ENCODE results near the gene UGT1A3. TPM values are rescaled to one million over a fixed set of nuclear protein-coding genes. Genes with fewer than 3 reads are reported as not detected.
"Not testable (repeated sequence)": the region's sequence is repeated elsewhere in the genome, so short reads cannot be mapped to it uniquely, and the experiment has no call there.

Gene UGT1A3
- total RNA-seq, 2 donors from 2014 or later: not detected

DNA sequence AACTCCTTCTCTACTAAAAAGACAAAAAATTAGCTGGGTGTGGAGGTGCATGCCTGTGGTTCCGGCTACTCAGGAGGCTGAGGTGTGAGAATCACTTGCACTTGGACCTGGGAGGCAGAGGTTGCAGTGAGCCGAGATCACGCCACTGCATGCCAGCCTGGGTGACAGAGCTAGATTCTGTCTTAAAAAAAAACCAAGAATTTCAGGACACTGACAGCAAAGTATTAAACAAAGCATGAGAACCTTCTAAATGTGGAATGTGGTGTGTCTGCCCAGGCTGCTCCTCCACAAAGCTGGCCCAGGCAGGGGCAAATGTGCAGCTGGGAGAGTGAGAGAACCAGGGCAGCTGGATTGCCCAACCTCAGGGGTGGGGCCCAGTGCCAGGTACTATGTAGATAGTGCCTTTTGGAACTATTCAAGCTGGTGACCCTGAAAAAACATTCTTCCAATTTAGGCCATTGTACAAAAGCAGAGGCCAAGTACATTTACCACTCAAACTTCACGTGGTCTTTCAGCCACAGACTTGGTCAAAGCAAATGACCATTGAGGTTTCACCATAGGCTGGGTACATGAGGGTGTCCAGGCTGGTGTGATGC lies 22.8 kb upstream of the UGT1A3 start:
- no peak for DNase-seq (ENCODE audit: low spot score)
- intact Hi-C loops (cut with DNase I): no loop called here

- intact Hi-C loops (cut with DNase I): no loop called here
- no peak for DNase-seq (ENCODE audit: low spot score)
Observed at GRCh38 chr2:233706720-233707119, 22.1 kb upstream of the UGT1A3 start.

GRCh38 chr2:233707940-233708644 lies 20.8 kb upstream of the UGT1A3 start:
- intact Hi-C loops (cut with DNase I): no loop called here
- no peak for DNase-seq (ENCODE audit: low spot score)

GRCh38 chr2:233708942-233709341 lies 19.9 kb upstream of the UGT1A3 start:
- intact Hi-C loops (cut with DNase I): no loop called here
- DNase-seq (ENCODE audit: low spot score): no peak

GRCh38 chr2:233711312-233712008 lies 17.4 kb upstream of the UGT1A3 start:
- peak; percentile 89 for DNase-seq (ENCODE audit: low spot score)
- intact Hi-C loops (cut with DNase I): no loop called here

DNA sequence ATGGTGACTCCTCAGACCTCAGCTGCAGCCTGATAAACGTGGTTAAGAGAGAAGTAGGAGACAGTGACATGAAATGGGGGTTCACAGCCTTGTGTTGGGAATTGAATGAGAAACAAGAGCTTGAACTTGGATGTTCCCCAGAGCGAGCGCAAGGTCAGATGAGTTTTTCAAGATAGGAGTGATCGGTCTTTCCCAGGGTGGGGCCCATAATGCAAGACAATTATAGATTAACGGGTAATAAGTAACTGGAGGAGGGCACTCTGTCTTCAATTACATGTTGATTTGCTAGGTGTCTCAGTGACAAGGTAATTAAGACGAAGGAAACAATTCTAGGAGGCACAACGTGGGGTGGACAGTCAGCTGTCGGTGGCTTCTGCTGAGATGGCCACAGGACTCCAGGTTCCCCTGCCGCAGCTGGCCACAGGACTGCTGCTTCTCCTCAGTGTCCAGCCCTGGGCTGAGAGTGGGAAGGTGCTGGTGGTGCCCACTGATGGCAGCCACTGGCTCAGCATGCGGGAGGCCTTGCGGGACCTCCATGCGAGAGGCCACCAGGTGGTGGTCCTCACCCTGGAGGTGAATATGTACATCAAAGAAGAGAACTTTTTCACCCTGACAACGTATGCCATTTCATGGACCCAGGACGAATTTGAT lies 16.1 kb upstream of the UGT1A3 start, which contains the start of gene UGT1A5:
Gene UGT1A5, plus strand, starts transcription at position 297 of the 651 bp plus-strand sequence. Its CDS starts 85 bp downstream, at position 382.
- no peak for DNase-seq (ENCODE audit: low spot score)
- intact Hi-C loops (cut with DNase I): no loop called here

GRCh38 chr2:233713262-233713615 lies 15.6 kb upstream of the UGT1A3 start:
- no peak for DNase-seq (ENCODE audit: low spot score)

DNA sequence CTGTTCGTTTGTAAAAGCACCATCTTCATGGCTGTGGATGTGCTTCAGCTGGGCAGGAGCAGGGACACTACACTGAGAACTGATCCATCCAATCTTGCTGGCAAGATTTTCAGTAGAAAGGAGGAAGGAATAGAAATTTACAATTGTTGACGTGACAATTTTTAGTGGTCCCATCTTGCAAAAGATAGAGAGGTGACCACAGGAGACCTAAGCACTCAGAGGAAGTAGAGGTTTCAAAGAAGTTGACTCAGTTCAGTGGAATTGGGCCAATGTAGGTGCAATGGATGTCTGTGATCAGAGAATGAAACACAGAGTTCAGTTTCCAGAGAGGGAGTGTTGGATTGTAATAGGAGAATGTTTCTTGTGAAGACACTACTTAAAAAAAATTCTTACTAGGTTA lies 14.7 kb upstream of the UGT1A3 start:
- intact Hi-C loops (cut with DNase I): no loop called here
- DNase-seq (ENCODE audit: low spot score): no peak

More at GRCh38 chr2:233713262-233713615, 15.6 kb upstream of the UGT1A3 start:
- intact Hi-C loops (cut with DNase I): no loop called here

DNA sequence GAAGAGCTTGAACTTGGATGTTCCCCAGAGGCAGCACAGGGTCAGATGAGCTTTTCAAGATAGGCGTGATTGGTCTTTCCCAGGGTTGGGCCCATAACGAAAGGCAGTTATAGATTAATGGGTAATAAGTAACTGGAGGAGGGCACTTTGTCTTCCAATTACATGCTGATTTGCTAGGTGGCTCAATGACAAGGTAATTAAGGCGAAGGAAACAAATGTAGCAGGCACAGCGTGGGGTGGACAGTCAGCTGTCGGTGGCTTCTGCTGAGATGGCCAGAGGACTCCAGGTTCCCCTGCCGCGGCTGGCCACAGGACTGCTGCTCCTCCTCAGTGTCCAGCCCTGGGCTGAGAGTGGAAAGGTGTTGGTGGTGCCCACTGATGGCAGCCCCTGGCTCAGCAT lies 10.3 kb upstream of the UGT1A3 start, which contains the start of gene UGT1A4:
Gene UGT1A4, plus strand, starts transcription at position 185 of the 400 bp plus-strand sequence. Its CDS starts 85 bp downstream, at position 270.
- DNase-seq (ENCODE audit: low spot score): no peak
- intact Hi-C loops (cut with DNase I): no loop called here

DNA sequence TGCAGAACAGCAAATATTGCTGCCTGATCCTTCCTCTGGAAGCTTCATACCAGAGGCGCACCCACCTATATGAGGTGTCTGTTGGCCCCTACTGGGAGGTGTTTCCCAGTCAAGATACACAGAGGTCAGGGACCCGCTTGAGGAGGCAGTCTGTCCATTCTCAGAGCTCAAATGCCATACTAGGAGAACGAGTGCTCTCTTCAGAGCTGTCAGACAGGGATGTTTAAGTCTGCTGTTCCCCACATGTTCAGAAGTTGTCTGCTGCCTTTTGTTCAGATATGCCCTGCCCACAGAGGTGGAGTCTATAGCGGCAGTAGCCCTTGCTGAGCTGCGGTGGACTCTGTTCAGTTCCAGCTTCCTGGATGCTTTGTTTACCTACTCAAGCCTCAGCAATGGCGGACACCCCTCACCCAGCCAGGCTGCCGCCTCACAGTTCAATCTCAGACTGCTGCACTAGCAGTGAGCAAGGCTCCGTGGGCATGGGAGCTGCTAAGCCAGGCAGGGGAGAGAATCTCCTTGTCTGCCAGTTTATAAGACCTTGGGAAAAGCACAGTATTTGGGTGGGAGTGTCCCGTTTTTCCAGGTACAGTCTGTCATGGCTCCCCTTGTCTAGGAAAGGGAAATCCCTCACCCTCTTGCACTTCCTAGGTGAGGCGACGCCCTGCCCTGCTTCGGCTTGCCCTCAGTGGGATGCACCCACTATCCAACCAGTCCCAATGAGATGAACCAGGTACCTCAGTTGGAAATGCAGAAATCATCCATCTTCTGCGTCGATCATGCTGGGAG lies 8.2 kb downstream of the UGT1A3 start:
- intact Hi-C loops (cut with DNase I); DNase-seq (ENCODE audit: low spot score): not testable (repeated sequence)

DNA sequence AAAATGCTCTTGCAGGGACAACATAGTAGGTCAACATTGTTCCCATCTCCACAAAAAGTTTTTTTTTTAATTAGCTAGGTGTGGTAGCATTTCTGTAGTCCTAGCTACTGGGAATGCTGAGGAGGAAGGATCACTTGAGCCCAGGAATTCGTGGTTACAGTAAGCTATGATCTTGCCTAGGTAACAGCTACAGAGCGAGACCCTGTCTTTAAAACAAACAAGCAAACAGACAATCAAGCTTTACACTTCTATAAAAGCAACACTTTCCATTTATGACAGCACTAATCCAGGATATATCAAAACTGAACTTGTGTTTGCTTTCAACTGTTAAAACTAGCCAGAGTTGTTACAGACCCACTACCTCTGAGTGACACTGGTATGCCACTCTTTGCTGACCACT lies 12.0 kb downstream of the UGT1A3 start:
- intact Hi-C loops (cut with DNase I): no loop called here
- no peak for DNase-seq (ENCODE audit: low spot score)

DNA sequence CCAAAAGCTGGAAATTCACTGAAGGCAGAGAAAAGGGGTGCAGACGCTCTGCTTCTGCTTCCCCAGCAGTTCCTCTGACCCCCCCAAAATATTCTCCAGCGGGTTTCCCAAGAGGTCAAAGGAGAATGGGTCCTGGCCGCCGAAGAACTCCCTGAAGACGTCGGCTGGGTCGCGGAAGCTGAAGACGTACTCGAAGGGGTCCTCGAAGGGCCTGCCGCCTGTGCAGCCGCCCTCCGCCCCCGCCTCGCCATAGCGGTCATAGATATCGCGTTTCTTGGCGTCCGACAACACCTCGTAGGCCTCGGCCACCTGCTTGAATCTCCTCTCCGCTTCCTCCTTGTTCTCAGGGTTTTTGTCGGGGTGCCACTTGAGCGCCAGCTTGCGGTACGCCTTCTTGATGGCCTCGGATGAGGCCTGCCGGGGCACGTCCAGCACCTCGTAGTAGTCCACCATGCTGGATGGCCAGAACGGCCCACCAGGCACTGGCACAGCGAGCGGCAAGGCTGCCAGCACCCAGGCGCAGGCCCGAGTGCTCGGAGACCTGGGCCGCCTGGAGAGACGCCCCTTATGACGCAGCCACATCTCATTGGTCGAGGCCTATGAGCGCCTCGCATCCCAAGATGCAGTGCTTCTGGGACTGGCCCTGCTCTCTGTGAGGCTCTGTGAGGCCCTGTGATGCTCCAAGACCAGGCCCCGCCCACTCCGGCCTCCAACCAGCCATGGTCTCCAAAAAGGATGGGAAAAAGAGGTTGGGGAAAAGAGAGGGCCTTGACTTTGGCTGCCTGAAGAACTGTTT lies 14.8 kb downstream of the UGT1A3 start:
- intact Hi-C loops (cut with DNase I): no loop called here
- DNase-seq (ENCODE audit: low spot score): no peak

DNA sequence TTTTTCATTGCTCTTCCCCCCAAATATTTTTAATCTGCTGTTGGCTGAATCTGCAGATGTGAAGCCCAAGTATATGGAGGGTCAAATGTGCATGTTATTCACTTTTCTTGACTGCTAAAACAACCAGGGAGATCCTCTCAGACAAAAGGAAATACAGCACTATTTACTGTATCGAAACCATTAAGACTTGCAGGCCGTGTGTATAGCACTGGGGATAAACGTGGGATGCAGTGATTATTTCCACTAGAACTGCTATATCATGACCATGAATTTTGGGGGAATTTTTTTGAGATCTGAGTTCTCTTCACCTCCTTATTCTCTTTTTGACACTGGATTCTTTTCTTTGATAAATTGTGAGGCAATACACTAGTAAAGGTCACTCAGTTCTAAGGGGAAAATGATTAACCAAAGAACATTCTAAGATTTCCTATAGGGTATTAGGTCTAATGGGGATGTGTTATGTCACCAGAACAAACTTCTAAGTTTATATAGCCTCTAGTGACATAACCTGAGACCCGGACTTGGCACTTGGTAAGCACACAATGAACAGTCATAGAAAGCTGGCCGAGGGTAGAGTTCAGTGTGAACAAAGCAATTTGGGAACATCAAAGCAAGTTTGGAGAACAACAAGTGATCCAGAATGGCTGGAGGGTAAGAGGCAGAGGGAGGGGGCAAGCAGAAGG lies 16.4 kb downstream of the UGT1A3 start:
- intact Hi-C loops (cut with DNase I): no loop called here

DNA sequence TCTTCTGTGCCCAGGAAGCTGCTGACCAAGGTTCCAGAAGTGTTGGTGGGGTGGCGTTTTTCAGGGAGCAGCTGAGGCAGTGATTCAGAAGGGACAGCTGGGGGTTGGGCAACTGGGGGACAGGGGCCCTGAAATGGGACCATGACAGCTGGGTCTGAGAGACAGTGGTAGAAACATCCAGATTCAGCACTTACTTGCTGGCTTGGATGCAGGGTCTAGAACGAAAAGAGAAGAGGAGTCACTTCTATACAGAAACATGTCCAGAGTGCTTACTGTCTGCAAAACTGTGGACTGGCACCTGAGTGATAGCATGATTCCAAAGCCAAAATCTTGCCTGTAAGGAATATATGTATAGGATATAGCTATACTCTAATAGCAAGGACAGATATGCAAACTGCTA lies 17.0 kb downstream of the UGT1A3 start:
- DNase-seq (ENCODE audit: low spot score); intact Hi-C loops (cut with DNase I): not testable (repeated sequence)

More for the DNA sequence above, 16.4 kb downstream of the UGT1A3 start:
- DNase-seq (ENCODE audit: low spot score): no peak

DNA sequence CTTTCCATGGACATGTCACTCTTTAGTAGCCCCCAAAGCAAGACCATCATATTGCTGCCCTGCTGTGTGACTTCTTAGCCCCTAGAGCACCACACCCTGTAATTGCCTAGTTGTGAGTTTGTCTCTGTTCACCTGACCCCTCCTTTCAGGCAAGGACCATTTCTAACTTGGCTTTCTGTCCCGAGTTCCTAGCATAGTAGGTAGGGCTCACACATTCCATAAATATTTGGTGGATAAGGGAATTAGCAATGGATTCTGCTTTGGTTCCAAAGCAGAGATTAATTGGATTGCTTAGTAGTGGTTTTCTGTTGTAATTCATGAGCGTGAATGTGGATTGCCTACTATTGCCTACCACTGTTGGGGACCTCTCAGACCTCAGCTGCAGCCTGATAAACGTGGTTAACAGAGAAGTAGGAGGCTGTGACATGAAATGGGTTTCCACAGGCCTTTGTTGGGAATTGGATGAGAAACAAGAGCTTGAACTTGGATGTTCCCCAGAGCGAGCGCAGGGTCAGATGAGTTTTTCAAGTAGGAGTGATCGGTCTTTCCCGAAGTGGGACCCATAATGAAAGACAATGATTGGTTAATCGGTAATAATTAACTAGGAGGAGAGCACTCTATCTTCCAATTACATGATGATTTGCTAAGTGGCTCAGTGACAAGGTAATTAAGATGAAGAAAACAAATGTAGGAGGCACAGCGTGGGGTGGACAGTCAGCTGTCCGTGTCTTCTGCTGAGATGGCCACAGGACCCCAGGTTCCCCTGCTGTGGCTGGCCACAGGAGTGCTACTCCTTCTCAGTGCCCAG lies 17.8 kb downstream of the UGT1A3 start:
- DNase-seq (ENCODE audit: low spot score): no peak
- intact Hi-C loops (cut with DNase I): no loop called here

DNA sequence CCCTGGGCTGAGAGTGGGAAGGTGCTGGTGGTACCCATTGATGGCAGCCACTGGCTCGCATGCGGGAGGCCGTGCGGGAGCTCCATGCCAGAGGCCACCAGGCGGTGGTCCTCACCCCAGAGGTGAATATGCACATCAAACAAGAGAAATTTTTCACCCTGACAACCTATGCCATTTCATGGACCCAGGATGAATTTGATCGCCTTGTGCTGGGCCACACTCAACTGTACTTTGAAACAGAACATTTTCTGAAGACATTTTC lies 18.4 kb downstream of the UGT1A3 start:
- DNase-seq (ENCODE audit: low spot score): no peak
- intact Hi-C loops (cut with DNase I): no loop called here

- DNase-seq (ENCODE audit: low spot score); intact Hi-C loops (cut with DNase I): not testable (repeated sequence)
Observed at GRCh38 chr2:233750689-233751088, 21.8 kb downstream of the UGT1A3 start.
